HEK293 (cell line): Measurements from ENCODE around the gene SLC25A13.

ENCODE experiments used
- CTCF ChIA-PET: fragments of 350-600 bp; formaldehyde crosslinking; extraction: SDS; loops from one replicate; lab custom pipeline; 2021; ENCODE audit warnings: antibody characterized with exemption; lab: Yijun Ruan, JAX
- POLR2A ChIA-PET: fragments of 300-600 bp; formaldehyde crosslinking; extraction: SDS; loops from one replicate; lab custom pipeline; 2020; ENCODE audit warnings: antibody characterized with exemption, inconsistent platforms; lab: Yijun Ruan, JAX
- H3K27ac ChIP-seq: fragments of 200-500 bp; sonication (Bioruptor generic); 2 replicates; pipeline ENCODE4 v1.5.1; 2014; ENCODE audit warnings: low read depth, low read length, control low read depth, inconsistent platforms; ENCODE audit errors: extremely low read depth
- H3K36me3 ChIP-seq, 2 experiments: fragments of 200-500 bp in 1 of 2; sonication (Bioruptor generic) in 1 of 2; 1 replicate in 1 of 2; 2 replicates in 1 of 2; pipeline ENCODE4 v1.5.1; 2014 to 2017; ENCODE audit warnings: inconsistent platforms in 2 of 2, low read length in 2 of 2; ENCODE audit not compliant: control insufficient read depth in 2 of 2, insufficient read depth in 1 of 2
- H3K4me1 ChIP-seq: fragments of 200-500 bp; sonication (Bioruptor generic); 2 replicates; pipeline ENCODE4 v1.5.1; 2014; ENCODE audit warnings: mild to moderate bottlenecking, low read length, inconsistent platforms; ENCODE audit not compliant: control insufficient read depth, insufficient read depth
- H3K4me3 ChIP-seq: 2 replicates; pipeline ENCODE4 v1.5.1; 2011; ENCODE audit warnings: low read depth, mild to moderate bottlenecking, control low read depth, low read length, moderate library complexity
- H3K9me3 ChIP-seq: fragments of 200-500 bp; sonication (Bioruptor generic); 2 replicates; pipeline ENCODE4 v1.5.1; 2014; ENCODE audit warnings: low read depth, low read length, inconsistent platforms; ENCODE audit not compliant: control insufficient read depth, insufficient read depth
- GFI1B ChIP-seq: fragments of 450-650 bp; formaldehyde crosslinking; IDR thresholded peaks from 2 replicates; pipeline ENCODE4 v1.5.1; 2016; ENCODE audit warnings: missing biosample characterization, missing genetic modification characterization
- HIC1 ChIP-seq: fragments of 450-650 bp; formaldehyde crosslinking; IDR thresholded peaks from 2 replicates; pipeline ENCODE4 v1.5.1; 2016; ENCODE audit warnings: missing biosample characterization, missing genetic modification characterization
- MYNN ChIP-seq: fragments of 450-650 bp; formaldehyde crosslinking; IDR thresholded peaks from 2 replicates; pipeline ENCODE4 v1.5.1; 2016; ENCODE audit warnings: missing biosample characterization, missing genetic modification characterization, borderline replicate concordance
- OVOL3 ChIP-seq: fragments of 450-650 bp; formaldehyde crosslinking; IDR thresholded peaks from 2 replicates; pipeline ENCODE4 v1.5.1; 2016; ENCODE audit warnings: missing biosample characterization, missing genetic modification characterization
- PRDM1 ChIP-seq: fragments of 450-650 bp; formaldehyde crosslinking; IDR thresholded peaks from 2 replicates; pipeline ENCODE4; 2016; ENCODE audit warnings: missing biosample characterization, missing genetic modification characterization
- SALL2 ChIP-seq: fragments of 450-650 bp; formaldehyde crosslinking; IDR thresholded peaks from 2 replicates; pipeline ENCODE4 v1.5.0; 2017; ENCODE audit warnings: missing biosample characterization, mild to moderate bottlenecking, missing genetic modification characterization, borderline replicate concordance
- WT1 ChIP-seq: fragments of 450-650 bp; formaldehyde crosslinking; IDR thresholded peaks from 2 replicates; pipeline ENCODE4 v1.5.1; 2016; ENCODE audit warnings: missing biosample characterization, missing genetic modification characterization
- ZBTB10 ChIP-seq: fragments of 450-650 bp; formaldehyde crosslinking; IDR thresholded peaks from 2 replicates; pipeline ENCODE4 v1.5.1; 2016; ENCODE audit warnings: missing biosample characterization, missing genetic modification characterization
- ZBTB6 ChIP-seq: fragments of 450-650 bp; formaldehyde crosslinking; IDR thresholded peaks from 2 replicates; pipeline ENCODE4 v1.5.1; 2017; ENCODE audit warnings: missing biosample characterization, missing genetic modification characterization
- ZNF132 ChIP-seq: fragments of 450-650 bp; formaldehyde crosslinking; IDR thresholded peaks from 2 replicates; pipeline ENCODE4 v1.5.1; 2017; ENCODE audit warnings: missing biosample characterization, missing genetic modification characterization, borderline replicate concordance
- ZNF223 ChIP-seq: fragments of 450-650 bp; formaldehyde crosslinking; IDR thresholded peaks from 2 replicates; pipeline ENCODE4 v1.5.1; 2016; ENCODE audit warnings: missing biosample characterization, missing genetic modification characterization
- ZNF416 ChIP-seq: fragments of 450-650 bp; formaldehyde crosslinking; IDR thresholded peaks from 2 replicates; pipeline ENCODE4 v1.5.1; 2016; ENCODE audit warnings: missing biosample characterization, missing genetic modification characterization
- ZNF473 ChIP-seq: fragments of 450-650 bp; formaldehyde crosslinking; IDR thresholded peaks from 2 replicates; pipeline ENCODE4 v1.5.1; 2017; ENCODE audit warnings: missing biosample characterization, missing genetic modification characterization
- ZNF513 ChIP-seq: fragments of 450-650 bp; IDR thresholded peaks from 2 replicates; pipeline ENCODE4 v1.5.1; 2018; ENCODE audit warnings: missing biosample characterization, missing genetic modification characterization
- ZNF639 ChIP-seq: fragments of 450-650 bp; formaldehyde crosslinking; IDR thresholded peaks from 2 replicates; pipeline ENCODE4 v1.5.1; 2016; ENCODE audit warnings: missing biosample characterization, missing genetic modification characterization
- ZNF701 ChIP-seq: fragments of 450-650 bp; formaldehyde crosslinking; IDR thresholded peaks from 2 replicates; pipeline ENCODE4 v1.5.1; 2016; ENCODE audit warnings: missing biosample characterization, missing genetic modification characterization

SLC25A13 gene

GRCh38 chr7:96253964-96254363, 67.9 kb downstream of the SLC25A13 start (continued):
- TF ChIP-seq HIC1 (tag by site-specific recombination) (no peak), GFI1B (tag by site-specific recombination) (no peak), ZBTB10 (tag by site-specific recombination) (no peak), ZNF701 (tag by site-specific recombination) (no peak)

GRCh38 chr7:96253441-96253840, 68.5 kb downstream of the SLC25A13 start:
- Histone ChIP-seq H3K9me3 (no peaks in the 10 kb centered on the region), H3K4me1 (no peaks in the 10 kb centered on the region), H3K36me3 (no peaks in the 10 kb centered on the region), H3K27ac (no peak overlapping the region), H3K4me3 (no peak overlapping the region)
- ChIA-PET POLR2A (no interaction called here), CTCF (no interaction called here)
- no peak for TF ChIP-seq ZNF223 (tag by site-specific recombination)
- TF ChIP-seq PRDM1 (tag by site-specific recombination) = 0 out of 2 replicates have a peak, but pooled peaks have one; percentile 1
- TF ChIP-seq SALL2 = no peak

GRCh38 chr7:96250776-96251361, 71.0 kb downstream of the SLC25A13 start:
- H3K4me3 ChIP-seq = no peak overlapping the region
- no peak for TF ChIP-seq OVOL3 (tag by site-specific recombination)
- no peak for TF ChIP-seq WT1 (tag by site-specific recombination)
- no peak for TF ChIP-seq ZNF639 (tag by site-specific recombination)
- no peak for TF ChIP-seq ZBTB6
- no peak for TF ChIP-seq MYNN (tag by site-specific recombination)
- no peaks in the 10 kb centered on the region for H3K36me3 ChIP-seq
- H3K9me3 ChIP-seq = no peaks in the 10 kb centered on the region
- ChIA-PET CTCF (no interaction called here), POLR2A (no interaction called here)
- H3K4me1 ChIP-seq = no peaks in the 10 kb centered on the region
- H3K27ac ChIP-seq = no peak overlapping the region

- Histone ChIP-seq H3K4me3 (no peak overlapping the region), H3K9me3 (no peaks in the 10 kb centered on the region), H3K4me1 (no peaks in the 10 kb centered on the region), H3K27ac (no peak overlapping the region), H3K36me3 (no peaks in the 10 kb centered on the region)
- CTCF ChIA-PET = interaction anchor here (0.6 kb wide), 1 partner anchor 124 kb away, joined by 3 read pairs; no protein-coding TSS in a partner anchor
- POLR2A ChIA-PET = no interaction called here
- TF ChIP-seq ZNF132 (tag by site-specific recombination) (no peak), ZNF416 (no peak), ZNF473 (tag by site-specific recombination) (no peak), ZNF513 (no peak), HIC1 (tag by site-specific recombination) (no peak)
Measured at GRCh38 chr7:96248405-96248804, 73.5 kb downstream of the SLC25A13 start.
